GM12873 (cell line): ENCODE measurements around the gene MYO1D.

Source experiments
- TF ChIP-seq, protein P1 (sequence below): IDR thresholded peaks from 2 replicates; pipeline ENCODE4 v1.5.1; 2012; ENCODE audit warnings: low read depth, mild to moderate bottlenecking, moderate library complexity, low read length, control low read depth; ENCODE audit not compliant: insufficient read depth; ENCODE audit errors: missing control alignments

The MYO1D gene

GRCh38 chr17:32772453-32773025, 104.4 kb downstream of the MYO1D start:
- TF ChIP-seq, protein P1, sequence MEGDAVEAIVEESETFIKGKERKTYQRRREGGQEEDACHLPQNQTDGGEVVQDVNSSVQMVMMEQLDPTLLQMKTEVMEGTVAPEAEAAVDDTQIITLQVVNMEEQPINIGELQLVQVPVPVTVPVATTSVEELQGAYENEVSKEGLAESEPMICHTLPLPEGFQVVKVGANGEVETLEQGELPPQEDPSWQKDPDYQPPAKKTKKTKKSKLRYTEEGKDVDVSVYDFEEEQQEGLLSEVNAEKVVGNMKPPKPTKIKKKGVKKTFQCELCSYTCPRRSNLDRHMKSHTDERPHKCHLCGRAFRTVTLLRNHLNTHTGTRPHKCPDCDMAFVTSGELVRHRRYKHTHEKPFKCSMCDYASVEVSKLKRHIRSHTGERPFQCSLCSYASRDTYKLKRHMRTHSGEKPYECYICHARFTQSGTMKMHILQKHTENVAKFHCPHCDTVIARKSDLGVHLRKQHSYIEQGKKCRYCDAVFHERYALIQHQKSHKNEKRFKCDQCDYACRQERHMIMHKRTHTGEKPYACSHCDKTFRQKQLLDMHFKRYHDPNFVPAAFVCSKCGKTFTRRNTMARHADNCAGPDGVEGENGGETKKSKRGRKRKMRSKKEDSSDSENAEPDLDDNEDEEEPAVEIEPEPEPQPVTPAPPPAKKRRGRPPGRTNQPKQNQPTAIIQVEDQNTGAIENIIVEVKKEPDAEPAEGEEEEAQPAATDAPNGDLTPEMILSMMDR: no peak

- TF ChIP-seq, protein P1: no peak
Observed at GRCh38 chr17:32771396-32771795, 105.5 kb downstream of the MYO1D start.

DNA sequence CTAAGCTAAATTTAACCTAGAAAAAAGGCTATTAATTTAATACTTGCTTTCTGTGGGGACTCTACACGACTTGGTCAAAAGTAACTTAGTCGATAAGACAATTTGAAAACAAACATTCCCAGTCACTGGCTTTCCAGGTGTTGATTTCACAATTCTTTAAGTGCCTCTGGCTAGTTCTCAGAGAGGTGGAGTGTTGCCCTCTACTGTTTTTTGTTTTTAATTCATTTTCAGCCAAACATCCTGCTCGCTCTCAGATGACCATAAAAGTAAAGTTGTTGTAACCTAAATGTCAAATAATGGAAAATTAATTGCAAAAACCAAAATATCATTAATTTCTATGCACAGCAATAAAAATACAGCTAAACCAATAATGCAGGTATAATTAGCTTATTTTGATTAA, 107.1 kb downstream of the MYO1D start:
- TF ChIP-seq, protein P1: peak; percentile 3

DNA sequence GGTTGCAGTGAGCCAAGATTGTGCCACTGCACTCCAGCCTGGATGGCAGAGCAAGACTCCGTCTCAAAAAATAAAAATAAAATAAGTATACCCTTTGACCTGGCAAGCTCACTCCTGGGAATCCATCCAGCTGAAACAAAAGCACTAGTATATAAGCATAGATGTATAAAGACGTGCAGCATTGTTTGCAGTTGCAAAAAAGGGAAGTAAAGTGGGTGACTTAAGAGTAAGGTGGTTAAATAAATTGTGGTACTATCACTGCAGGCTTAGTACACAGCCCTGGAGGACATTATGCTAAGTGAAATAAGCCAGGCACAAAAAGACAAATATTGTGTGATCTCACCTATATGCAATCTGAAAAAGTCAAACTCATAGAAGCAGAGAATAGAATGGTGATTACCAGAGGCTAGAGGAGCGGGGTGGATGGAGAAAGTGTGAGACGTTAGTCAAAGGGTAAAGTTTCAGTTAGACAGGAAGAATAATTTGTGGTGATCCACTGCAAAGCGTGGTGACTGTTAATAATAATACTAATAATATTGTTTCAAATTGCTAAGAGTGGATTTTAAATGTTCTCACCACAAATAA, 113.0 kb downstream of the MYO1D start:
- TF ChIP-seq, protein P1: no peak

GRCh38 chr17:32759476-32759875, 117.4 kb downstream of the MYO1D start:
- TF ChIP-seq, protein P1: no peak

GRCh38 chr17:32757963-32758362, 119.0 kb downstream of the MYO1D start:
- TF ChIP-seq, protein P1: no peak

DNA sequence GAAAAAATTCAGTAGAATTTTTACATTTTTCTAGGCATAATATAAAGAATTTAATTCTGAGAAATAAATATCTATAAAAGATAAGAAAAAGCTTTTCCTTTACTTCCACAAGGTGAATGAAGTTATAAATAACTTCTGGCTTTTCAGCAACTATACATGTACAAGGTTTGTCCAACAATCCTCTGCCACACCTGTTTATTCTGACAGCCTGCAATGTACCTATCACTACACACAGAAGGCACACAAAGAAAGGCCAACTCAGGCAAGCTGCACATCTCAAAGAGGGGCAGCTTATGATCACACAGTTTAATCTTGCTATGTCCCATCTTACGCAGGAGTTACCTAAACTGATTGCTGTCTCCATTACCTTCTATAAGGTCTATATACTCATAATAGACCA, 120.2 kb downstream of the MYO1D start:
- TF ChIP-seq, protein P1: no peak
